GM23338 (cell line): ENCODE measurements around the gene NDUFS6.

ENCODE experiments used
- CREB1 ChIP-seq: fragments of 250-450 bp; sonication (Bioruptor Pico); IDR thresholded peaks from 2 replicates; pipeline ENCODE4 v1.5.0; 2020; ENCODE audit warnings: low read depth, mild to moderate bottlenecking, moderate library complexity
- ETS1 ChIP-seq: IDR thresholded peaks from 2 replicates; pipeline ENCODE4 v1.6.1; 2016; ENCODE audit warnings: antibody characterized with exemption
- EZH2 ChIP-seq: fragments of 200-600 bp; sonication (generic); IDR thresholded peaks from one replicate; pipeline ENCODE4 v1.8.0; 2017; ENCODE audit warnings: antibody characterized with exemption, mild to moderate bottlenecking, low read depth; ENCODE audit not compliant: unreplicated experiment
- EZH2phosphoT487 ChIP-seq: fragments of 200-600 bp; sonication (generic); IDR thresholded peaks from one replicate; pipeline ENCODE4 v1.8.1; 2018; ENCODE audit warnings: antibody characterized with exemption; ENCODE audit not compliant: unreplicated experiment
- JUNB ChIP-seq: IDR thresholded peaks from one replicate; pipeline ENCODE4 v1.6.1; 2016; ENCODE audit warnings: antibody characterized with exemption; ENCODE audit not compliant: unreplicated experiment
- NANOG ChIP-seq: IDR thresholded peaks from 2 replicates; pipeline ENCODE4 v1.6.1; 2016; ENCODE audit warnings: antibody characterized with exemption, borderline replicate concordance
- POLR2AphosphoS5 ChIP-seq: IDR thresholded peaks from 2 replicates; pipeline ENCODE4 v1.6.1; 2016; ENCODE audit warnings: antibody characterized with exemption, low read depth
- STAT1 ChIP-seq: IDR thresholded peaks from one replicate; pipeline ENCODE4 v1.6.1; 2016; ENCODE audit warnings: antibody characterized with exemption; ENCODE audit not compliant: unreplicated experiment
- ZNF114 ChIP-seq: fragments of 250-450 bp; sonication (Bioruptor Pico); IDR thresholded peaks from 2 replicates; pipeline ENCODE4 v1.5.0; 2020; ENCODE audit warnings: mild to moderate bottlenecking, moderate library complexity
- ZNF331 ChIP-seq: fragments of 250-450 bp; sonication (Bioruptor Pico); IDR thresholded peaks from 2 replicates; pipeline ENCODE4 v1.5.0; 2020; ENCODE audit warnings: low read depth, mild to moderate bottlenecking, moderate library complexity
- TF ChIP-seq, protein P1 (sequence below), 2 experiments: fragments of 200-600 bp in 1 of 2; sonication (generic) in 1 of 2; conservative IDR thresholded peaks; 2 replicates each; pipeline versions ENCODE4 v1.5.1 to v1.6.1; 2016 to 2017; ENCODE audit warnings: antibody characterized with exemption in 2 of 2, low read depth in 2 of 2, mild to moderate bottlenecking in 2 of 2, moderate library complexity in 1 of 2
- TF ChIP-seq, protein P2 (sequence below): IDR thresholded peaks from one replicate; pipeline ENCODE4 v1.6.1; 2018; ENCODE audit warnings: antibody characterized with exemption; ENCODE audit not compliant: unreplicated experiment
- TF ChIP-seq, protein P3 (sequence below): fragments of 250-450 bp; sonication (Bioruptor Pico); IDR thresholded peaks from 2 replicates; pipeline ENCODE4 v1.5.0; 2020; ENCODE audit warnings: mild to moderate bottlenecking, moderate library complexity

- TF ChIP-seq POLR2AphosphoS5: no peak
- TF ChIP-seq, protein P1, sequence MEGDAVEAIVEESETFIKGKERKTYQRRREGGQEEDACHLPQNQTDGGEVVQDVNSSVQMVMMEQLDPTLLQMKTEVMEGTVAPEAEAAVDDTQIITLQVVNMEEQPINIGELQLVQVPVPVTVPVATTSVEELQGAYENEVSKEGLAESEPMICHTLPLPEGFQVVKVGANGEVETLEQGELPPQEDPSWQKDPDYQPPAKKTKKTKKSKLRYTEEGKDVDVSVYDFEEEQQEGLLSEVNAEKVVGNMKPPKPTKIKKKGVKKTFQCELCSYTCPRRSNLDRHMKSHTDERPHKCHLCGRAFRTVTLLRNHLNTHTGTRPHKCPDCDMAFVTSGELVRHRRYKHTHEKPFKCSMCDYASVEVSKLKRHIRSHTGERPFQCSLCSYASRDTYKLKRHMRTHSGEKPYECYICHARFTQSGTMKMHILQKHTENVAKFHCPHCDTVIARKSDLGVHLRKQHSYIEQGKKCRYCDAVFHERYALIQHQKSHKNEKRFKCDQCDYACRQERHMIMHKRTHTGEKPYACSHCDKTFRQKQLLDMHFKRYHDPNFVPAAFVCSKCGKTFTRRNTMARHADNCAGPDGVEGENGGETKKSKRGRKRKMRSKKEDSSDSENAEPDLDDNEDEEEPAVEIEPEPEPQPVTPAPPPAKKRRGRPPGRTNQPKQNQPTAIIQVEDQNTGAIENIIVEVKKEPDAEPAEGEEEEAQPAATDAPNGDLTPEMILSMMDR (conservative IDR thresholded peaks at IDR 0.05; ENCODE audit: low read depth in 2 of 2): no peak
- TF ChIP-seq ETS1: no peak
- no peak for TF ChIP-seq CREB1
- TF ChIP-seq EZH2: no peak
- no peak for TF ChIP-seq EZH2phosphoT487
- no peak for TF ChIP-seq JUNB
- no peak for TF ChIP-seq NANOG
- TF ChIP-seq, protein P2, sequence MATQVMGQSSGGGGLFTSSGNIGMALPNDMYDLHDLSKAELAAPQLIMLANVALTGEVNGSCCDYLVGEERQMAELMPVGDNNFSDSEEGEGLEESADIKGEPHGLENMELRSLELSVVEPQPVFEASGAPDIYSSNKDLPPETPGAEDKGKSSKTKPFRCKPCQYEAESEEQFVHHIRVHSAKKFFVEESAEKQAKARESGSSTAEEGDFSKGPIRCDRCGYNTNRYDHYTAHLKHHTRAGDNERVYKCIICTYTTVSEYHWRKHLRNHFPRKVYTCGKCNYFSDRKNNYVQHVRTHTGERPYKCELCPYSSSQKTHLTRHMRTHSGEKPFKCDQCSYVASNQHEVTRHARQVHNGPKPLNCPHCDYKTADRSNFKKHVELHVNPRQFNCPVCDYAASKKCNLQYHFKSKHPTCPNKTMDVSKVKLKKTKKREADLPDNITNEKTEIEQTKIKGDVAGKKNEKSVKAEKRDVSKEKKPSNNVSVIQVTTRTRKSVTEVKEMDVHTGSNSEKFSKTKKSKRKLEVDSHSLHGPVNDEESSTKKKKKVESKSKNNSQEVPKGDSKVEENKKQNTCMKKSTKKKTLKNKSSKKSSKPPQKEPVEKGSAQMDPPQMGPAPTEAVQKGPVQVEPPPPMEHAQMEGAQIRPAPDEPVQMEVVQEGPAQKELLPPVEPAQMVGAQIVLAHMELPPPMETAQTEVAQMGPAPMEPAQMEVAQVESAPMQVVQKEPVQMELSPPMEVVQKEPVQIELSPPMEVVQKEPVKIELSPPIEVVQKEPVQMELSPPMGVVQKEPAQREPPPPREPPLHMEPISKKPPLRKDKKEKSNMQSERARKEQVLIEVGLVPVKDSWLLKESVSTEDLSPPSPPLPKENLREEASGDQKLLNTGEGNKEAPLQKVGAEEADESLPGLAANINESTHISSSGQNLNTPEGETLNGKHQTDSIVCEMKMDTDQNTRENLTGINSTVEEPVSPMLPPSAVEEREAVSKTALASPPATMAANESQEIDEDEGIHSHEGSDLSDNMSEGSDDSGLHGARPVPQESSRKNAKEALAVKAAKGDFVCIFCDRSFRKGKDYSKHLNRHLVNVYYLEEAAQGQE: no peak
- TF ChIP-seq ZNF331: no peak
- TF ChIP-seq, protein P3, sequence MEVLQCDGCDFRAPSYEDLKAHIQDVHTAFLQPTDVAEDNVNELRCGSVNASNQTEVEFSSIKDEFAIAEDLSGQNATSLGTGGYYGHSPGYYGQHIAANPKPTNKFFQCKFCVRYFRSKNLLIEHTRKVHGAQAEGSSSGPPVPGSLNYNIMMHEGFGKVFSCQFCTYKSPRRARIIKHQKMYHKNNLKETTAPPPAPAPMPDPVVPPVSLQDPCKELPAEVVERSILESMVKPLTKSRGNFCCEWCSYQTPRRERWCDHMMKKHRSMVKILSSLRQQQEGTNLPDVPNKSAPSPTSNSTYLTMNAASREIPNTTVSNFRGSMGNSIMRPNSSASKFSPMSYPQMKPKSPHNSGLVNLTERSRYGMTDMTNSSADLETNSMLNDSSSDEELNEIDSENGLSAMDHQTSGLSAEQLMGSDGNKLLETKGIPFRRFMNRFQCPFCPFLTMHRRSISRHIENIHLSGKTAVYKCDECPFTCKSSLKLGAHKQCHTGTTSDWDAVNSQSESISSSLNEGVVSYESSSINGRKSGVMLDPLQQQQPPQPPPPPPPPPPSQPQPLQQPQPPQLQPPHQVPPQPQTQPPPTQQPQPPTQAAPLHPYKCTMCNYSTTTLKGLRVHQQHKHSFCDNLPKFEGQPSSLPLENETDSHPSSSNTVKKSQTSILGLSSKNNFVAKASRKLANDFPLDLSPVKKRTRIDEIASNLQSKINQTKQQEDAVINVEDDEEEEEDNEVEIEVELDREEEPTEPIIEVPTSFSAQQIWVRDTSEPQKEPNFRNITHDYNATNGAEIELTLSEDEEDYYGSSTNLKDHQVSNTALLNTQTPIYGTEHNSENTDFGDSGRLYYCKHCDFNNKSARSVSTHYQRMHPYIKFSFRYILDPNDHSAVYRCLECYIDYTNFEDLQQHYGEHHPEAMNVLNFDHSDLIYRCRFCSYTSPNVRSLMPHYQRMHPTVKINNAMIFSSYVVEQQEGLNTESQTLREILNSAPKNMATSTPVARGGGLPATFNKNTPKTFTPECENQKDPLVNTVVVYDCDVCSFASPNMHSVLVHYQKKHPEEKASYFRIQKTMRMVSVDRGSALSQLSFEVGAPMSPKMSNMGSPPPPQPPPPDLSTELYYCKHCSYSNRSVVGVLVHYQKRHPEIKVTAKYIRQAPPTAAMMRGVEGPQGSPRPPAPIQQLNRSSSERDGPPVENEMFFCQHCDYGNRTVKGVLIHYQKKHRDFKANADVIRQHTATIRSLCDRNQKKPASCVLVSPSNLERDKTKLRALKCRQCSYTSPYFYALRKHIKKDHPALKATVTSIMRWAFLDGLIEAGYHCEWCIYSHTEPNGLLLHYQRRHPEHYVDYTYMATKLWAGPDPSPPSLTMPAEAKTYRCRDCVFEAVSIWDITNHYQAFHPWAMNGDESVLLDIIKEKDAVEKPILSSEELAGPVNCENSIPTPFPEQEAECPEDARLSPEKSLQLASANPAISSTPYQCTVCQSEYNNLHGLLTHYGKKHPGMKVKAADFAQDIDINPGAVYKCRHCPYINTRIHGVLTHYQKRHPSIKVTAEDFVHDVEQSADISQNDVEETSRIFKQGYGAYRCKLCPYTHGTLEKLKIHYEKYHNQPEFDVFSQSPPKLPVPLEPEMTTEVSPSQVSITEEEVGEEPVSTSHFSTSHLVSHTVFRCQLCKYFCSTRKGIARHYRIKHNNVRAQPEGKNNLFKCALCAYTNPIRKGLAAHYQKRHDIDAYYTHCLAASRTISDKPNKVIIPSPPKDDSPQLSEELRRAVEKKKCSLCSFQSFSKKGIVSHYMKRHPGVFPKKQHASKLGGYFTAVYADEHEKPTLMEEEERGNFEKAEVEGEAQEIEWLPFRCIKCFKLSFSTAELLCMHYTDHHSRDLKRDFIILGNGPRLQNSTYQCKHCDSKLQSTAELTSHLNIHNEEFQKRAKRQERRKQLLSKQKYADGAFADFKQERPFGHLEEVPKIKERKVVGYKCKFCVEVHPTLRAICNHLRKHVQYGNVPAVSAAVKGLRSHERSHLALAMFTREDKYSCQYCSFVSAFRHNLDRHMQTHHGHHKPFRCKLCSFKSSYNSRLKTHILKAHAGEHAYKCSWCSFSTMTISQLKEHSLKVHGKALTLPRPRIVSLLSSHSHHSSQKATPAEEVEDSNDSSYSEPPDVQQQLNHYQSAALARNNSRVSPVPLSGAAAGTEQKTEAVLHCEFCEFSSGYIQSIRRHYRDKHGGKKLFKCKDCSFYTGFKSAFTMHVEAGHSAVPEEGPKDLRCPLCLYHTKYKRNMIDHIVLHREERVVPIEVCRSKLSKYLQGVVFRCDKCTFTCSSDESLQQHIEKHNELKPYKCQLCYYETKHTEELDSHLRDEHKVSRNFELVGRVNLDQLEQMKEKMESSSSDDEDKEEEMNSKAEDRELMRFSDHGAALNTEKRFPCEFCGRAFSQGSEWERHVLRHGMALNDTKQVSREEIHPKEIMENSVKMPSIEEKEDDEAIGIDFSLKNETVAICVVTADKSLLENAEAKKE (CRISPR knock-in tag): no peak
- no peak for TF ChIP-seq ZNF114 (CRISPR knock-in tag)
- no peak for TF ChIP-seq STAT1
Observed at GRCh38 chr5:1767524-1768282, 33.5 kb upstream of the NDUFS6 start.
